HG02981 (cell line): ENCODE data around the gene NTNG1.

Source experiments
- ATAC-seq: cut with Tn5 transposase; IDR thresholded peaks from one replicate; pipeline ENCODE4 v1.9.1; 2021; ENCODE audit warnings: mild to moderate bottlenecking, moderate library complexity; ENCODE audit not compliant: unreplicated experiment

Gene NTNG1

GRCh38 chr1:107389410-107390396 is 248.9 kb downstream of the NTNG1 start:
- no peak for ATAC-seq

GRCh38 chr1:107394301-107394700 is 253.5 kb downstream of the NTNG1 start:
- no peak for ATAC-seq

GRCh38 chr1:107401704-107402103 is 260.9 kb downstream of the NTNG1 start:
- no peak for ATAC-seq

- no peak for ATAC-seq
Observed at GRCh38 chr1:107404756-107405155, 263.9 kb downstream of the NTNG1 start.

GRCh38 chr1:107405236-107405635 is 264.4 kb downstream of the NTNG1 start:
- ATAC-seq = no peak

GRCh38 chr1:107407011-107407410 is 266.2 kb downstream of the NTNG1 start:
- no peak for ATAC-seq

- no peak for ATAC-seq
Observed at GRCh38 chr1:107413546-107413945, 272.7 kb downstream of the NTNG1 start.

GRCh38 chr1:107413951-107414350 is 273.1 kb downstream of the NTNG1 start:
- no peak for ATAC-seq

GRCh38 chr1:107414550-107414949 is 273.7 kb downstream of the NTNG1 start:
- no peak for ATAC-seq

GRCh38 chr1:107415241-107415640 is 274.4 kb downstream of the NTNG1 start:
- ATAC-seq = no peak

- ATAC-seq = no peak
Observed at GRCh38 chr1:107419003-107419402, 278.2 kb downstream of the NTNG1 start.

GRCh38 chr1:107422901-107423300 is 282.1 kb downstream of the NTNG1 start:
- no peak for ATAC-seq

- peak; percentile 84 for ATAC-seq
Observed at GRCh38 chr1:107430540-107431228, 289.8 kb downstream of the NTNG1 start.

- no peak for ATAC-seq
Observed at GRCh38 chr1:107432108-107432507, 291.3 kb downstream of the NTNG1 start.

- no peak for ATAC-seq
Observed at GRCh38 chr1:107433068-107433467, 292.2 kb downstream of the NTNG1 start.

- no peak for ATAC-seq
Observed at GRCh38 chr1:107433635-107434360, 293.0 kb downstream of the NTNG1 start.

GRCh38 chr1:107434361-107434693 is 293.5 kb downstream of the NTNG1 start:
- no peak for ATAC-seq

GRCh38 chr1:107436552-107437241 is 295.9 kb downstream of the NTNG1 start:
- no peak for ATAC-seq

GRCh38 chr1:107439567-107439966 is 298.7 kb downstream of the NTNG1 start:
- ATAC-seq = no peak

- no peak for ATAC-seq
Observed at GRCh38 chr1:107442551-107442950, 301.7 kb downstream of the NTNG1 start.

- ATAC-seq = no peak
Observed at GRCh38 chr1:107443027-107443426, 302.2 kb downstream of the NTNG1 start.
